Duodenal mucosa (tissue), 2 donors: ENCODE measurements around the gene SGCB.

Source experiments
- H3K27ac ChIP-seq: one replicate; pipeline ENCODE4 v1.7.0; 2013; ENCODE audit warnings: low read depth, low read length
- H3K27me3 ChIP-seq, 2 donors: one replicate each; pipeline ENCODE4 v1.7.0; 2013; ENCODE audit warnings: low read length in 2 of 2, control low read depth in 1 of 2; ENCODE audit not compliant: insufficient read depth in 2 of 2, control insufficient read depth in 1 of 2
- H3K36me3 ChIP-seq, 2 donors: one replicate each; pipeline ENCODE4 v1.7.0; 2013; ENCODE audit warnings: low read length in 2 of 2, control low read depth in 1 of 2; ENCODE audit not compliant: insufficient read depth in 2 of 2, control insufficient read depth in 1 of 2
- H3K4me1 ChIP-seq, 2 donors: one replicate each; pipeline ENCODE4 v1.7.0; 2013; ENCODE audit warnings: low read length in 2 of 2, control low read depth in 1 of 2; ENCODE audit not compliant: insufficient read depth in 2 of 2, control insufficient read depth in 1 of 2
- H3K4me3 ChIP-seq, 2 donors: one replicate each; pipeline ENCODE4 v1.7.0; 2013; ENCODE audit warnings: low read length in 2 of 2, low read depth in 1 of 2
- H3K9ac ChIP-seq, 2 donors: one replicate each; pipeline ENCODE4 v1.7.0; 2013; ENCODE audit warnings: low read length in 2 of 2, low read depth in 1 of 2
- H3K9me3 ChIP-seq, 2 donors: one replicate each; pipeline ENCODE4 v1.7.0; 2013; ENCODE audit warnings: low read length in 2 of 2, control low read depth in 1 of 2; ENCODE audit not compliant: control insufficient read depth in 1 of 2

Gene SGCB

GRCh38 chr4:52004414-52004813, 33.7 kb downstream of the SGCB start:
- H3K4me1 ChIP-seq: no peaks in the 10 kb centered on the region
- H3K9ac ChIP-seq: no peak overlapping the region
- H3K9me3 ChIP-seq: no peaks in the 10 kb centered on the region
- H3K4me3 ChIP-seq: no peak overlapping the region
- peaks cover 12 to 13% of the 10 kb centered on the region in 2 donors for H3K36me3 ChIP-seq
- H3K27me3 ChIP-seq: no peaks in the 10 kb centered on the region
- no peak overlapping the region for H3K27ac ChIP-seq

- H3K9me3 ChIP-seq: no peaks in the 10 kb centered on the region
- H3K9ac ChIP-seq: no peak overlapping the region
- no peaks in the 10 kb centered on the region for H3K4me1 ChIP-seq
- H3K4me3 ChIP-seq: no peak overlapping the region
- peaks cover 18 to 29% of the 10 kb centered on the region in 2 donors for H3K36me3 ChIP-seq
- H3K27me3 ChIP-seq: no peaks in the 10 kb centered on the region
- no peak overlapping the region for H3K27ac ChIP-seq
These were observed 36.5 kb downstream of the SGCB start for GRCh38 chr4:52001616-52002015.

- H3K9ac ChIP-seq: no peak overlapping the region
- peaks cover 0 to 9% of the 10 kb centered on the region in 2 donors for H3K9me3 ChIP-seq
- H3K4me3 ChIP-seq: no peak overlapping the region
- H3K4me1 ChIP-seq: no peaks in the 10 kb centered on the region
- H3K36me3 ChIP-seq: peaks cover 38 to 42% of the 10 kb centered on the region in 2 donors
- no peaks in the 10 kb centered on the region for H3K27me3 ChIP-seq
- no peak overlapping the region for H3K27ac ChIP-seq
These were observed 38.8 kb downstream of the SGCB start for GRCh38 chr4:51999250-51999649.

- no peak overlapping the region for H3K4me3 ChIP-seq
- no peak overlapping the region for H3K9ac ChIP-seq
- H3K9me3 ChIP-seq: peaks cover 2 to 9% of the 10 kb centered on the region in 2 donors
- H3K27ac ChIP-seq: no peak overlapping the region
- peaks cover 38 to 43% of the 10 kb centered on the region in 2 donors for H3K36me3 ChIP-seq
- H3K27me3 ChIP-seq: no peaks in the 10 kb centered on the region
- H3K4me1 ChIP-seq: no peaks in the 10 kb centered on the region
These were observed 39.3 kb downstream of the SGCB start for GRCh38 chr4:51998837-51999236.

- H3K27me3 ChIP-seq: no peaks in the 10 kb centered on the region
- H3K9me3 ChIP-seq: peaks cover 7 to 9% of the 10 kb centered on the region in 2 donors
- H3K4me3 ChIP-seq: no peak overlapping the region
- H3K4me1 ChIP-seq: no peaks in the 10 kb centered on the region
- no peak overlapping the region for H3K9ac ChIP-seq
- no peak overlapping the region for H3K27ac ChIP-seq
- H3K36me3 ChIP-seq: peaks cover 38 to 43% of the 10 kb centered on the region in 2 donors
These were observed 40.5 kb downstream of the SGCB start for GRCh38 chr4:51997647-51998046.

- Histone ChIP-seq H3K27ac (no peak overlapping the region), H3K4me3 (no peak overlapping the region), H3K9me3 (peaks cover 14 to 25% of the 10 kb centered on the region in 2 donors), H3K36me3 (peaks cover 29 to 40% of the 10 kb centered on the region in 2 donors), H3K9ac (no peak overlapping the region), H3K4me1 (no peaks in the 10 kb centered on the region), H3K27me3 (no peaks in the 10 kb centered on the region)
These were observed 42.4 kb downstream of the SGCB start for GRCh38 chr4:51995647-51996220.
